22Rv1 (cell line): Measurements from ENCODE around the gene BDKRB1.

ENCODE experiments used
- CTCF ChIP-seq: fragments of 450-650 bp; IDR thresholded peaks from 2 replicates; pipeline ENCODE4 v1.5.1; 2017; ENCODE audit warnings: mild to moderate bottlenecking
- ZFX ChIP-seq: fragments of 450-650 bp; IDR thresholded peaks from 2 replicates; pipeline ENCODE4 v1.6.1; 2017; ENCODE audit warnings: antibody characterized with exemption, borderline replicate concordance

DNA sequence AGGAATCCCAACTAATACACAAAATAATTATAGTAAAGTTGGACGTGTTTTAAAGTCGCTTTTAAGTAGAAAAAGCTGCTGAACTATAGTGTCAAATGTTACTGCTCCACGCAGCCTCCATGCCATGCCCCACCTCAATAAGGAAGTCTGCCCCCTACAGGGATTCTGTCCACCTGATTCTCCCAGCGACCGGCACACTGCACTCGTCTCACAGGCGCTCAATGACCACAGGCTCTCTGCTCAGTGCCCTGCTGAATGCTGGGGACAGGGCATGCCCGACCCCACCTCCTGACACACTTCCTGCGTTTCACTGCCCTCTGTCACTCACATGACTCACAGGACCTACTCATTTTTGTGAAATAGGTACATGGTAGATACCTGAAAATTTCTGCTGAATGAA is 48.9 kb downstream of the BDKRB1 start:
- TF ChIP-seq CTCF (peak; percentile 45), ZFX (no peak)
